GM12878 (cell line): ENCODE results near the gene COL8A2. TPM values are rescaled to one million over a fixed set of nuclear protein-coding genes. Genes with fewer than 3 reads are reported as not detected.

Experiments used
- ATAC-seq: fragments of 200-7000 bp; cut with Tn5 transposase; 3 replicates; pipeline ENCODE4 v1.9.1; 2020; ENCODE audit warnings: mild to moderate bottlenecking, moderate library complexity
- BruUV-seq: library from RNA; stranded (reverse); fragments of 400-500 nt; replicated peaks from 2 replicates; lab custom pipeline; 2021; lab: Mats Ljungman, UMichigan
- CTCF ChIA-PET: fragments of 300-600 bp; sonication (Branson Sonifier 250); formaldehyde crosslinking; extraction: SDS; loops from one replicate; lab custom pipeline; 2021; ENCODE audit warnings: inconsistent platforms; lab: Yijun Ruan, JAX
- POLR2A ChIA-PET: fragments of 350-600 bp; formaldehyde crosslinking; extraction: SDS; loops from one replicate; lab custom pipeline; 2021; ENCODE audit warnings: inconsistent platforms; lab: Charles Lee
- RAD21 ChIA-PET: fragments of 300-600 bp; sonication (Branson Sonifier 250); formaldehyde crosslinking; loops from one replicate; lab custom pipeline; 2023; ENCODE audit warnings: antibody characterized with exemption; ENCODE audit not compliant: unreplicated experiment; lab: Charles Lee
- SMC1A ChIA-PET: fragments of 300-600 bp; sonication (Branson Sonifier 250); formaldehyde crosslinking; loops from one replicate; lab custom pipeline; 2023; ENCODE audit not compliant: unreplicated experiment, uncharacterized antibody; lab: Charles Lee
- DNase-seq: peaks from one replicate; pipeline ENCODE4 v3.0.0-alpha.2; 2011; ENCODE audit warnings: low read depth, low spot score
- FAIRE-seq: peaks from 3 replicates; lab custom pipeline; 2011; peaks lifted over from hg19 to GRCh38; lab: Jason Lieb, UNC
- H2AFZ ChIP-seq: 2 replicates; pipeline ENCODE4 v1.6.0; 2011; ENCODE audit warnings: low read depth, low read length, control low read depth; ENCODE audit not compliant: control insufficient read depth
- H3K27ac ChIP-seq: 2 replicates; pipeline ENCODE4 v1.5.1; 2011; ENCODE audit warnings: control low read depth; ENCODE audit not compliant: control insufficient read depth, insufficient read depth
- H3K27me3 ChIP-seq, 2 experiments: replicated peaks in 1 of 2; 2 replicates each; pipeline versions ENCODE4 v1.6.0 to v1.6.1; 2011; ENCODE audit warnings: low read length in 1 of 2; ENCODE audit not compliant: control insufficient read depth in 2 of 2, insufficient read depth in 2 of 2
- H3K36me3 ChIP-seq, 2 experiments: 2 replicates each; pipeline ENCODE4 v1.5.1; 2011; ENCODE audit warnings: low read length in 1 of 2; ENCODE audit not compliant: control insufficient read depth in 2 of 2, insufficient read depth in 2 of 2
- H3K4me1 ChIP-seq: 2 replicates; pipeline ENCODE4 v1.6.1; 2011; ENCODE audit warnings: mild to moderate bottlenecking, low read length, moderate library complexity, mixed read lengths; ENCODE audit not compliant: control insufficient read depth, insufficient read depth
- H3K4me2 ChIP-seq: 2 replicates; pipeline ENCODE4 v1.6.0; 2011; ENCODE audit warnings: control low read depth; ENCODE audit not compliant: control insufficient read depth, insufficient read depth
- H3K4me3 ChIP-seq: fragments of 200-600 bp; sonication (generic); 2 replicates; pipeline ENCODE4 v1.5.1; 2016
- H3K79me2 ChIP-seq: 2 replicates; pipeline ENCODE4 v1.6.0; 2011; ENCODE audit warnings: low read length; ENCODE audit not compliant: control insufficient read depth, insufficient read depth
- H3K9ac ChIP-seq: 2 replicates; pipeline ENCODE4 v1.8.0; 2011; ENCODE audit warnings: low read length, control low read depth, mixed read lengths; ENCODE audit not compliant: control insufficient read depth, insufficient read depth
- H3K9me3 ChIP-seq: replicated peaks from 3 replicates; pipeline ENCODE4 v1.5.1; 2011; ENCODE audit warnings: mild to moderate bottlenecking, low read length; ENCODE audit not compliant: control insufficient read depth, insufficient read depth
- H4K20me1 ChIP-seq: 2 replicates; pipeline ENCODE4 v1.6.0; 2011; ENCODE audit not compliant: control insufficient read depth, insufficient read depth
- CEBPB ChIP-seq, 2 experiments: fragments of 150-350 bp in 1 of 2; IDR thresholded peaks; 2 replicates each; pipeline ENCODE4 v1.6.1; 2012 to 2014; ENCODE audit warnings: low read depth in 2 of 2, low read length in 2 of 2, borderline replicate concordance in 1 of 2, inconsistent platforms in 1 of 2
- EED ChIP-seq: sonication (generic); IDR thresholded peaks from 2 replicates; pipeline ENCODE4 v1.6.1; 2016; ENCODE audit warnings: antibody characterized with exemption, low read depth
- HDAC6 ChIP-seq: fragments of 200-600 bp; sonication (generic); IDR thresholded peaks from one replicate; pipeline ENCODE4 v1.8.0; 2017; ENCODE audit warnings: antibody characterized with exemption; ENCODE audit not compliant: unreplicated experiment
- JUNB ChIP-seq: IDR thresholded peaks from 2 replicates; pipeline ENCODE4 v1.6.1; 2016; ENCODE audit warnings: antibody characterized with exemption, mild to moderate bottlenecking
- MYC ChIP-seq: IDR thresholded peaks from 2 replicates; pipeline ENCODE4 v1.6.1; 2011; ENCODE audit warnings: mild to moderate bottlenecking, low read length, moderate library complexity, inconsistent platforms; ENCODE audit not compliant: insufficient read depth, insufficient replicate concordance, insufficient read length, severe bottlenecking
- PAX8 ChIP-seq: fragments of 450-650 bp; IDR thresholded peaks from 2 replicates; pipeline ENCODE4 v1.6.1; 2017; ENCODE audit warnings: mild to moderate bottlenecking, moderate library complexity
- RBBP5 ChIP-seq: fragments of 200-600 bp; sonication (generic); conservative IDR thresholded peaks from 2 replicates; pipeline ENCODE4 v1.6.1; 2016
- SREBF2 ChIP-seq: IDR thresholded peaks from 2 replicates; pipeline ENCODE4 v1.6.1; 2012; ENCODE audit warnings: mild to moderate bottlenecking, low read length
- TBL1XR1 ChIP-seq: IDR thresholded peaks from 2 replicates; pipeline ENCODE4 v1.6.1; 2012; ENCODE audit warnings: low read depth, low read length, improper control_type of control experiment
- ZNF207 ChIP-seq: fragments of 450-650 bp; IDR thresholded peaks from 2 replicates; pipeline ENCODE4 v1.6.1; 2014; ENCODE audit warnings: antibody characterized with exemption, mild to moderate bottlenecking, borderline replicate concordance
- ZNF274 ChIP-seq: IDR thresholded peaks from one replicate; pipeline ENCODE4 v1.8.0; 2011; ENCODE audit not compliant: insufficient read length, insufficient read depth
- ZNF622 ChIP-seq: fragments of 450-650 bp; IDR thresholded peaks from 2 replicates; pipeline ENCODE4 v1.6.1; 2017; ENCODE audit warnings: mild to moderate bottlenecking, inconsistent platforms
- WGBS: methylation state at CpG from one replicate; pipeline ENCODE4 v1.1.6; 2016; ENCODE audit warnings: low lambda C conversion rate; ENCODE audit not compliant: insufficient replicate concordance, insufficient coverage; ENCODE audit errors: missing lambda C conversion rate; 5-methylcytosine and 5-hydroxymethylcytosine counted together
- in situ Hi-C: fragments of 300-500 bp; cut with MboI; formaldehyde crosslinking; loops from 9 replicates; pipeline ENCODE4 v1.14.3; 2018; ENCODE audit warnings: mixed read lengths
- intact Hi-C: fragments of 100-400 bp; cut with micrococcal nuclease; formaldehyde crosslinking; loops from one replicate; pipeline ENCODE4 v1.14.2; 2022; ENCODE audit not compliant: unreplicated experiment
- polyA plus RNA-seq, 11 experiments: library from polyadenylated mRNA; depleted of rRNA in 4 of 11; unstranded in 6 of 11; stranded (reverse) in 5 of 11; fragments of >200 nt; fragmentation: Nextera tagmentation in 4 of 11; fragmentation: Illumina TruSeq in 1 of 11; extraction: Ambion mirVana in 4 of 11; extraction: Trizol in 1 of 11; gene quantifications; 1 replicate in 1 of 11; 2 replicates in 10 of 11; pipeline versions ENCODE4 v1.2.1 to v1.2.3, GENCODE V29; 2011 to 2016; ENCODE audit warnings: inconsistent platforms in 2 of 11, missing spikeins in 2 of 11, low read depth in 1 of 11
- total RNA-seq, 4 experiments: library from RNA; depleted of rRNA in 3 of 4; stranded (reverse); fragments of >200 nt in 3 of 4; fragmentation: Illumina TruSeq in 1 of 4; extraction: Trizol in 1 of 4; gene quantifications; 2 replicates each; pipeline versions ENCODE4 v1.2.1 to v1.2.3, GENCODE V29; 2013 to 2021
- TF ChIP-seq, protein P1 (sequence below): fragments of 450-650 bp; IDR thresholded peaks from 2 replicates; pipeline ENCODE4 v1.6.1; 2016; ENCODE audit warnings: mild to moderate bottlenecking
- TF ChIP-seq, protein P2 (sequence below): IDR thresholded peaks from 2 replicates; pipeline ENCODE4 v1.6.1; 2011; ENCODE audit warnings: low read depth, low read length, improper control_type of control experiment, borderline replicate concordance
- TF ChIP-seq, protein P3 (sequence below): IDR thresholded peaks from 2 replicates; pipeline ENCODE4 v1.6.1; 2012; ENCODE audit warnings: low read depth, low read length, improper control_type of control experiment

COL8A2 gene
- total and polyA plus RNA-seq, 10 of the 15 experiments (the other 5 are each of a cell fraction or from before 2014, with no cell fraction given), result 0.01 TPM; not detected in 9

GRCh38 chr1:36093226-36093625, 31.8 kb downstream of the COL8A2 start:
- no peak for DNase-seq
- Histone ChIP-seq H3K4me1 (no peaks in the 10 kb centered on the region; the same call in 1 of the 2 replicates), H3K27ac (no peak overlapping the region), H3K27me3 (no peaks in the 10 kb centered on the region), H3K9ac (no peak overlapping the region), H3K36me3 (peaks cover 17 to 19% of the 10 kb centered on the region in 2 experiments), H3K79me2 (peaks cover 20% of the 10 kb centered on the region), H3K9me3 (no peaks in the 10 kb centered on the region), H4K20me1 (no peaks in the 10 kb centered on the region), H3K4me3 (no peak overlapping the region), H3K4me2 (no peak overlapping the region), H2AFZ (no peak overlapping the region)
- RAD21 ChIA-PET, result interaction anchor here (1.0 kb wide), 1 partner anchor 237 kb away, joined by 3 read pairs; no protein-coding TSS in a partner anchor
- WGBS, result 95% methylated on average over 7 of the region's 7 CpGs
- POLR2A ChIA-PET, result no interaction called here
- BruUV-seq, result no TSS peak
- no peak for FAIRE-seq
- in situ Hi-C loops, result loop anchor here (5.0 kb wide), 2 partner anchors 49 to 94 kb away; no protein-coding TSS in a partner anchor
- CTCF ChIA-PET, result interaction anchor here (1.0 kb wide), 1 partner anchor 42 kb away, joined by 5 read pairs; no protein-coding TSS in a partner anchor
- intact Hi-C loops, result no loop called here
- SMC1A ChIA-PET, result interaction anchor here (1.3 kb wide), 1 partner anchor 56 kb away, joined by 3 read pairs; the partner anchor contains the start of gene TRAPPC3
- TF ChIP-seq JUNB (no peak), CEBPB (IDR thresholded peaks at IDR 0.05; ENCODE audit: borderline replicate concordance in 1 of 2, low read depth in 2 of 2, low read length in 2 of 2) (no peak), RBBP5 (no peak)
- TF ChIP-seq, protein P1, sequence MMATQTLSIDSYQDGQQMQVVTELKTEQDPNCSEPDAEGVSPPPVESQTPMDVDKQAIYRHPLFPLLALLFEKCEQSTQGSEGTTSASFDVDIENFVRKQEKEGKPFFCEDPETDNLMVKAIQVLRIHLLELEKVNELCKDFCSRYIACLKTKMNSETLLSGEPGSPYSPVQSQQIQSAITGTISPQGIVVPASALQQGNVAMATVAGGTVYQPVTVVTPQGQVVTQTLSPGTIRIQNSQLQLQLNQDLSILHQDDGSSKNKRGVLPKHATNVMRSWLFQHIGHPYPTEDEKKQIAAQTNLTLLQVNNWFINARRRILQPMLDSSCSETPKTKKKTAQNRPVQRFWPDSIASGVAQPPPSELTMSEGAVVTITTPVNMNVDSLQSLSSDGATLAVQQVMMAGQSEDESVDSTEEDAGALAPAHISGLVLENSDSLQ, result no peak
- ATAC-seq, result no peak

DNA sequence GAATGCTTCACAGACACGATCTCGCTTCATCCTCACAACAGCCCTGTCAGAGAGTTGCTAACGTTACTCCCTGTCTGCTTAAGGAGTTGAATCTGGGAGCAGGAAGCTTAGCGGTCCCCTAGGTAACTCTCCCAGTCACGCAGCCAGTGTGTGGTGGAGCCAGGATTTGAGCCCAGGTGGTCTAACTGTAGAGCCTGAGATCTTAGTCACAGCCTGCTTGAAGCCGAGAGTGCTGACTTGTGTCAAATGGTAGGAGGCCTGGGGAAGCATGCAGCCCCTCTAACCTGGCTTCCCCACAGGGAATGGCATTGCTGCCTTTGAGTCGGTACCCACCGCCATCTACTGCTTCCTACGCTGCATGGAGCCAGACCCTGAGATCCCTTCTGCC, 32.2 kb downstream of the COL8A2 start:
- no peaks in the 10 kb centered on the region; the same call in 1 of the 2 replicates for H3K4me1 ChIP-seq
- RAD21 ChIA-PET, result interaction anchor here (1.0 kb wide), 1 partner anchor 237 kb away, joined by 3 read pairs; no protein-coding TSS in a partner anchor
- BruUV-seq, result no TSS peak
- no peak for FAIRE-seq
- H3K27ac ChIP-seq, result no peak overlapping the region
- in situ Hi-C loops, result loop anchor here (5.0 kb wide), 2 partner anchors 50 to 95 kb away; no protein-coding TSS in a partner anchor
- H3K36me3 ChIP-seq, result peaks cover 17 to 19% of the 10 kb centered on the region in 2 experiments
- H4K20me1 ChIP-seq, result no peaks in the 10 kb centered on the region
- H3K9ac ChIP-seq, result no peak overlapping the region
- no peaks in the 10 kb centered on the region for H3K27me3 ChIP-seq
- DNase-seq, result no peak
- H3K9me3 ChIP-seq, result no peaks in the 10 kb centered on the region
- peaks cover 20% of the 10 kb centered on the region for H3K79me2 ChIP-seq
- H3K4me3 ChIP-seq, result no peak overlapping the region
- intact Hi-C loops, result no loop called here
- POLR2A ChIA-PET, result no interaction called here
- no peak overlapping the region for H3K4me2 ChIP-seq
- SMC1A ChIA-PET, result interaction anchor here (1.2 kb wide), 1 partner anchor 12 kb away, joined by 3 read pairs; no protein-coding TSS in a partner anchor
- no peak overlapping the region for H2AFZ ChIP-seq
- WGBS, result 98% methylated on average over 9 of the region's 9 CpGs
- ATAC-seq, result no peak
- CTCF ChIA-PET, result interaction anchor here (1.0 kb wide), 1 partner anchor 42 kb away, joined by 5 read pairs; no protein-coding TSS in a partner anchor
- TF ChIP-seq, protein P2, sequence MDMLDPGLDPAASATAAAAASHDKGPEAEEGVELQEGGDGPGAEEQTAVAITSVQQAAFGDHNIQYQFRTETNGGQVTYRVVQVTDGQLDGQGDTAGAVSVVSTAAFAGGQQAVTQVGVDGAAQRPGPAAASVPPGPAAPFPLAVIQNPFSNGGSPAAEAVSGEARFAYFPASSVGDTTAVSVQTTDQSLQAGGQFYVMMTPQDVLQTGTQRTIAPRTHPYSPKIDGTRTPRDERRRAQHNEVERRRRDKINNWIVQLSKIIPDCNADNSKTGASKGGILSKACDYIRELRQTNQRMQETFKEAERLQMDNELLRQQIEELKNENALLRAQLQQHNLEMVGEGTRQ, result no peak
- no peak for TF ChIP-seq HDAC6
- no peak for TF ChIP-seq PAX8
- no peak for TF ChIP-seq EED
- no peak for TF ChIP-seq ZNF207
- TF ChIP-seq TBL1XR1, result no peak
- TF ChIP-seq MYC, result no peak
- TF ChIP-seq, protein P3, sequence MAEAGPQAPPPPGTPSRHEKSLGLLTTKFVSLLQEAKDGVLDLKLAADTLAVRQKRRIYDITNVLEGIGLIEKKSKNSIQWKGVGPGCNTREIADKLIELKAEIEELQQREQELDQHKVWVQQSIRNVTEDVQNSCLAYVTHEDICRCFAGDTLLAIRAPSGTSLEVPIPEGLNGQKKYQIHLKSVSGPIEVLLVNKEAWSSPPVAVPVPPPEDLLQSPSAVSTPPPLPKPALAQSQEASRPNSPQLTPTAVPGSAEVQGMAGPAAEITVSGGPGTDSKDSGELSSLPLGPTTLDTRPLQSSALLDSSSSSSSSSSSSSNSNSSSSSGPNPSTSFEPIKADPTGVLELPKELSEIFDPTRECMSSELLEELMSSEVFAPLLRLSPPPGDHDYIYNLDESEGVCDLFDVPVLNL, result no peak
- TF ChIP-seq ZNF274, result no peak
- TF ChIP-seq SREBF2, result no peak
- TF ChIP-seq ZNF622, result no peak
